KBM-7 (cell line): Measurements from ENCODE around the gene ANTXR2.

Experiments
- DNase-seq: peaks from one replicate; pipeline ENCODE4 v3.0.0-alpha.2; 2015
- in situ Hi-C: fragments of 300-500 bp; cut with MboI; formaldehyde crosslinking; loops from 2 replicates; pipeline ENCODE4 v1.14.3; 2020; ENCODE audit warnings: low sequenced_read_pairs, low pct_unique_long_range_greater_than_20kb, mixed read lengths

Gene ANTXR2

GRCh38 chr4:79852305-79852730 is 220.7 kb downstream of the ANTXR2 start:
- in situ Hi-C loops: no loop called here
- no peak for DNase-seq

- DNase-seq: no peak
- in situ Hi-C loops: no loop called here
Measured at GRCh38 chr4:79851625-79852304, 221.3 kb downstream of the ANTXR2 start.
